Measurements from ENCODE around the gene SYT17. TPM values are rescaled to one million over a fixed set of nuclear protein-coding genes. Genes with fewer than 3 reads are reported as not detected.
"Not testable (repeated sequence)": the region's sequence is repeated elsewhere in the genome, so short reads cannot be mapped to it uniquely, and the experiment has no call there.

Gene SYT17
- polyA plus RNA-seq, 3 donors = 1.7 to 11.6 (median 2.1) TPM

DNA sequence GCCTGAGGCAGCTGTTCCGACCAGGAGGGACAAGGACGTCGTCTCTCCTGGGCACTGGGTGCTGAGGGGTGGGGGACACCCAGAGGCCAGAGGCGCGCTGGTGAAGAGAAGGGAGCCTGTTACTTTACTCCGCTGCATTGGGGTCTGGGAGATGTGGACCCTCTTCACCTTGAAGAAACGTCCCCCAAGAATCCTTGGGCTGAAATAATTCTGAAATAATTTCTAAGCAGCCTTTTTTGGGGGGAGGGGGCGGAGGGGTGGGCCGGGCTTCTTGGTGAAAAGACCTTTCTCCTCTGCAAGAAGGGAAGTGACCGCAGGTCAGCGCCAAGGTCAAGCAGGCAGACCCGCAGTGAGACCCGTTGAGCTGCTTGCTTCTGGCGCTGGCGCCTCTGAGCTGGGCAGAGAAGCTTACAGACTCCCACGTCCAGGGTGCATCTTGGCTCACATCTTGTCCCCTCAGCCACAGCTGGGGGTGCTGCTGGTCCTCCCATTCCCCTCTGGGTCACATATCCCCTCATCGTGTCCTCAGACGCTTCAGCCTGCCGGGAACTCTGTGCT, 1.1 kb downstream of the SYT17 start:
- H3K27ac ChIP-seq (ENCODE audit: low read depth, low read length) = no peak overlapping the region
- 13 to 24% (median 21%) methylated on average over 19 of the region's 19 CpGs for WGBS, 3 donors

DNA sequence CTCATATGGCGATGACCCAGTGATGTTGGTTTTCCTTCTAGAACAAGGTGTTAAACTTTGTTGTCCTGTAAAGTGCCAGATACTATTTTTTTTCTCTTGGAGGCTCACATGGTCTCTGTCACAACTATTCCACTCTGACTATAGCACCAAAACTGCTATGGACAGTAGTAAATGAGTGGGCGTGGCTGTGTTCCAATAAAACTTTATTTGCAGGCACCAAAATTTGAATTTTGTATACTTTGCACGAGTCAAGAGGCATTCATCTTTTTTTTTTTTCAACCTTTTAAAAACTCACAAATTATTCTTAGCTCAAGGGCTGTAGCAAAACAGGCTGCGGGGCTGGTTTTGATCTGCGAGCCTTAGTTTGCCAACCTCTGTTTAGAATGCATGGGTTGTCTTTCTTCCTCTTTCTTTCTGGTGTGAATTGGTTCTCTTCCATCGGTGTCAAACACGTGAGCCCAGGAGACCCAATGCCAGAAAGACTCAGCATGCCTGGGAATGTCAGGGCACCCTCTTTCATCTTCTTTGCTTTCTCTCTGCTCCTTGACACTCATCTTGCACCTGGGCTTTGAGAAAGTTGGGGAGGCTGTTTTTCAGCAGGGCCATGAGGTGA, 2.1 kb downstream of the SYT17 start:
- WGBS, 3 donors = 75 to 90% (median 76%) methylated on average over 7 of the region's 7 CpGs
- no peak overlapping the region for H3K27ac ChIP-seq (ENCODE audit: low read depth, low read length)

- H3K27ac ChIP-seq (ENCODE audit: low read depth, low read length) = no peak overlapping the region
- 80 to 87% (median 82%) methylated on average over 12 of the region's 12 CpGs for WGBS, 3 donors
Observed at GRCh38 chr16:19172098-19172780, 4.2 kb downstream of the SYT17 start.

DNA sequence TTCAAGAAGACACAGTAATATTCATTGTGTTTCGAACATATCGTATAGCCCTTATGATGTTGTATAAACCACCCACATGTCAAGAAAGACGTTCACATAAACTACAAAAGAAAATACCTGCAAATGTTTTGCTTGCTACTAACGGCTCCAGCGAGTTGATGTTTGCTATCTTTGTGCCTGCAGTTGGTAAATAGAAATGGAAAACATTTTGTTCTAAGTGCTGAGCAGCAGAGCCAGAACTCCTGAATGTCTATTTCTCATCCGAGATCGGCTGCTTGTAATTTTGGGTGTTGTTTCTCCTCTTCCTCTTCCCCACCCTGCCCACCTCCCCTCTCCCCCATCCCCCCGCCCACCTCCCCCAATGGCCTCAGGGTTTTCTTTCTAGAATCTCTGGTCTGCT, 5.0 kb downstream of the SYT17 start:
- WGBS, 3 donors = 59 to 76% (median 74%) methylated on average over 8 of the region's 8 CpGs
- H3K27ac ChIP-seq (ENCODE audit: low read depth, low read length) = no peak overlapping the region

GRCh38 chr16:19173649-19174383, 5.8 kb downstream of the SYT17 start:
- no peak overlapping the region for H3K27ac ChIP-seq (ENCODE audit: low read depth, low read length)
- 87 to 92% (median 90%) methylated on average over 27 of the region's 27 CpGs for WGBS, 3 donors

- no peak overlapping the region for H3K27ac ChIP-seq (ENCODE audit: low read depth, low read length)
- WGBS, 3 donors = 87 to 95% (median 93%) methylated on average over 3 of the region's 3 CpGs
Observed at GRCh38 chr16:19174478-19174877, 6.4 kb downstream of the SYT17 start.

DNA sequence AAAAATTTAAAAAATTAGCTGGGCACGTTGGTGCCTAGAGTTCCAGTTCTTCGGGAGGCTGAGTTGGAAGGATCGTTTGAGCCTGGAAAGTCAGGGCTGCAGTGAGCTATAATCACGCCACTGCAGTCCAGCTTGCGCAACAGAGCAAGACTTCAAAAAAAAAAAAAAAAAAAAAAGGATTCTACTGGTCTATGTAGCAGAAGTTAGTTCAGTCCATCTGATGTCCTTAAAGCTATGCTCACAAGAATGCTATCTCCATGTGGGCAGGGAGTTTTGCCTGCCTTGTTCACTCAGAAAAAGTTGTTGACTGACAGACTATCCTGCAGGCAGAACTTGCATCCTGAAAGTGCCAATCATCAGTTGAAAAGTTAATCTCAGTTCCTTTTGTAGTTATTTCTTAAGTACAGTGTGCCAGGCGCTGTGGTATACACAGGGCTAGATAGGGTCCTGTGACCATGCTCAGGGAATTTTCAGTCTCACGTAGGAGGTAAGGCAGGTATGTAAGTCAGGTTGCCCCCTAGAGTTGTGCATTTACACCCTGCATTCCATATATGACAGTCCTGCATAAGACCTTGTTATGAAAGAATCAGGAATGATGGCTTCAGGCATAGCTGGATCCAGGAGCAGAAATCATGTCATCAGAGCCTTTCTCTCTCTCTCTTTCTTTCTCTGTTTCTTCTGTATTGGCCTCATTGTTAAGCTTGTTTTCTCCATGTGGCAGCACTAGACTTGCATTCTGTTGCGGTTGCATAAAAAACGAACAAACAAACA, 7.6 kb downstream of the SYT17 start:
- no peak overlapping the region for H3K27ac ChIP-seq (ENCODE audit: low read depth, low read length)
- 66 to 74% (median 71%) methylated on average over 9 of the region's 9 CpGs for WGBS, 3 donors

DNA sequence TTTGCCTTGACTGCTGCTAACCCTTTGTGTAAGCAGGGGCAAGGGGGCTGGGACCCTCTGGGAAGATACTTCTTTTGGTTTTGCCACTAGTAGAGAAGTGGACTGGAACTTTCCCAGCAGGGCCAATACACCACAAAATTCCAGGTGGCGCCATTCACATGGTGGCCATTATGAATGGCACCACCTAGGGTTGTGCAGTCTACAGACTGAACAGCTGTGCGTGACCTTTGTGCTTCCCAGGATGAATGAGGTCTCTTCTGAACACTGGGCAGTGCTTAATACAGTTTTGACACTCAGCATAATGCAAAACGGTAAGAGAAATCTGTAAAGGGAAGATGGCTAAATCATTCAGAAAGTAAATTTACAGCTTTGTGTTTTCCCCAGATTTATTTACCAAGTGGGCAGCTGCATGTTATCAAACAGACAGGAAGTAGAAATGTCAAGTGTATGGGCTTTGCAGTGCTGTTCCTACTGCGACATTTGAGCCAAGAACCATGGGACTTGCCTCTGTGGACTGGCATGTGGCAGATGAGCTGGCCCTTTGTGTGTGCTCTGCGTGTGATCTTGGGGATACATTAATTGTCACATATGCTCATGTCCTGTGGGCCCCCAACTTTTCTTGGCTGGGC, 9.2 kb downstream of the SYT17 start:
- H3K27ac ChIP-seq (ENCODE audit: low read depth, low read length) = no peak overlapping the region
- 77 to 85% (median 77%) methylated on average over 5 of the region's 5 CpGs for WGBS, 3 donors

DNA sequence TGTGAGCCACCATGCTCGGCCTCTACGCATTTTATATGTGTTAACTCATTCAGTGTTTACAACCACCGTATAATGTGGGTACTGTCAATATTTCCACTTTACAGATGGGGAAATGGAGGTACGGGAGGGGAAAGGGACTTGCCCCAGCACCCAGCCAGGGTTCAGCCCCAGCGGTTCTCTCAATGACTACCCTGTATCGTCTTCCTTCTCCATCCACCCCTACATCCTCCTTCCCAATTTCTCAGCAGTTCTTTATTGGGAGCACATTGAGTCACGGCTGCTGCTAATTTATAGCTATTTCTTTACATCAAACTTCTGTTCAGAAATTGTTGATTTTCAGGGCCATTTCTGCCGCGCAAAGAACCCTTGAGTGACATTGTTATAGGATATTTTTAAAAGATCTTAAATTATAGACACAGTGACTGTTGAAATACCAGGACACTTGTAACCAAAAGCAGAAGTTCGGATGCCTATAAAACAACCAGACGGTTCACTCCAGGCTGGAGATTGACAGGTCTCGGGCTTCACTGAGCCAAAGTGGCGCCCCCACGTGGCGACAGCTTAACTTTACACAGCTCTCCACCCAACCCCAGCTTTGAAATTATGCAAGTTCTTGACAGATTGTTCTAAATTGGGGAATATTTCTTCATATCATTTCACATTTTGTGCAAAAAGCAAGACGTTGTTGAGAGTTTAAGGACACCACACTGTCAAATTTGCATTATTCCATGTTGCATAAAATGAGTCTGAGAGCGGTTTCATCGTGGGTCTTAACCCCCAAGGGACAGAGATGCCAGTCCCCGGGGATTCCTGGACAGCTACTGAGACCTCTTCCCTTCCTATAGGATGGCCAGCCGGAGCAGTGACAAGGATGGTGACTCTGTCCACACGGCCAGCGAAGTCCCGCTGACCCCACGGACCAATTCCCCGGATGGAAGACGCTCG, 11.8 kb downstream of the SYT17 start:
- 61 to 65% (median 64%) methylated on average over 27 of the region's 27 CpGs for WGBS, 3 donors
- H3K27ac ChIP-seq (ENCODE audit: low read depth, low read length) = no peak overlapping the region

GRCh38 chr16:19180741-19181140, 12.7 kb downstream of the SYT17 start:
- no peak overlapping the region for H3K27ac ChIP-seq (ENCODE audit: low read depth, low read length)

GRCh38 chr16:19182481-19182880, 14.4 kb downstream of the SYT17 start:
- WGBS, 3 donors = 78 to 96% (median 91%) methylated on average over 6 of the region's 6 CpGs
- no peak overlapping the region for H3K27ac ChIP-seq (ENCODE audit: low read depth, low read length)

More at GRCh38 chr16:19180741-19181140, 12.7 kb downstream of the SYT17 start:
- WGBS, 3 donors = 92 to 97% (median 93%) methylated on average over 4 of the region's 4 CpGs

DNA sequence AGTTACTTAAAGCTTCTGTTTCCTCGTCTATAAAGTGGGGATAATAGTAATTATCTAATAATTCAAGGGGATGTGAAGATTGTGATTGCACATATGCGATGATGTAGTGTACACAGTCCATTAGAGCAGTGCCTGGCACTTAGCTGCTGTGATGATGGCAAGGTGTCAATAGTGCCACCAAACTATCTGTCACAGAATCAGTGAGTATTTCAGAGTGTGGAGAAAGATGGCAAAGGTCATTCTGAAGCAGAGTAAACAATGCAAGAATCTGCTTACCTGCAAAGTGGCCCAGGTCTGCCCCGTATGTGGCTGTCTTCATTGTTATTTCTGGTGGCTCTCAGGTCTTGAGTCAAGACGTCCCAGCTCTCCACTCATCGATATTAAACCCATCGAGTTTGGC, 15.1 kb downstream of the SYT17 start:
- no peak overlapping the region for H3K27ac ChIP-seq (ENCODE audit: low read depth, low read length)
- WGBS, 3 donors = 76 to 90% (median 90%) methylated on average over 6 of the region's 6 CpGs

- 57 to 63% (median 61%) methylated on average over 9 of the region's 9 CpGs for WGBS, 3 donors
- no peak overlapping the region for H3K27ac ChIP-seq (ENCODE audit: low read depth, low read length)
Observed at GRCh38 chr16:19184823-19185509, 16.9 kb downstream of the SYT17 start.

DNA sequence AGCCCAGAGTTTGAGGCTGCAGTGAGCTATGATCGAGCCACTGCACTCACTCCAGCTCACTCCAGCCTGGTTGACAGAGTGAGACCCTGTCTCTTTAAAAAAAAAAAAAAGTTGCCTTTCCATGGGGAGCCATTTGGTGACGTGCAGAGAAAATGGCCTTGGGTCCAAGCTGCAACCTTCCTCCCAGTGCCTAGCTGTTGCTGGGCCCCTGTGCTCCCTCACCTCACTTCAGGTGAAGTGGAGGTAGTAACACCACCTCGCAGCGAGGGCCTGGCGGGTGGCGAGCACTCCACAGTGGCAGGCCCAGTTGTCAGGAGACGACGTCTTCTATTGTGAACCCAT, 17.4 kb downstream of the SYT17 start:
- 90 to 95% (median 94%) methylated on average over 8 of the region's 8 CpGs for WGBS, 3 donors
- no peak overlapping the region for H3K27ac ChIP-seq (ENCODE audit: low read depth, low read length)

GRCh38 chr16:19186408-19186807, 18.4 kb downstream of the SYT17 start:
- WGBS, 3 donors = 86 to 92% (median 87%) methylated on average over 6 of the region's 6 CpGs
- no peak overlapping the region for H3K27ac ChIP-seq (ENCODE audit: low read depth, low read length)

- not testable (repeated sequence) for H3K27ac ChIP-seq (ENCODE audit: low read depth, low read length)
- 84 to 85% (median 85%) methylated on average over 3 of the region's 3 CpGs for WGBS, 3 donors
Observed at GRCh38 chr16:19187961-19188360, 19.9 kb downstream of the SYT17 start.

- 68 to 75% (median 74%) methylated on average over 5 of the region's 5 CpGs for WGBS, 3 donors
- H3K27ac ChIP-seq (ENCODE audit: low read depth, low read length) = no peak overlapping the region
Observed at GRCh38 chr16:19188406-19188805, 20.4 kb downstream of the SYT17 start.
